Measurements from ENCODE around the gene NHSL1.

NHSL1 gene

GRCh38 chr6:138450445-138450844, 48.8 kb downstream of the NHSL1 start:
- TF ChIP-seq, protein P1, sequence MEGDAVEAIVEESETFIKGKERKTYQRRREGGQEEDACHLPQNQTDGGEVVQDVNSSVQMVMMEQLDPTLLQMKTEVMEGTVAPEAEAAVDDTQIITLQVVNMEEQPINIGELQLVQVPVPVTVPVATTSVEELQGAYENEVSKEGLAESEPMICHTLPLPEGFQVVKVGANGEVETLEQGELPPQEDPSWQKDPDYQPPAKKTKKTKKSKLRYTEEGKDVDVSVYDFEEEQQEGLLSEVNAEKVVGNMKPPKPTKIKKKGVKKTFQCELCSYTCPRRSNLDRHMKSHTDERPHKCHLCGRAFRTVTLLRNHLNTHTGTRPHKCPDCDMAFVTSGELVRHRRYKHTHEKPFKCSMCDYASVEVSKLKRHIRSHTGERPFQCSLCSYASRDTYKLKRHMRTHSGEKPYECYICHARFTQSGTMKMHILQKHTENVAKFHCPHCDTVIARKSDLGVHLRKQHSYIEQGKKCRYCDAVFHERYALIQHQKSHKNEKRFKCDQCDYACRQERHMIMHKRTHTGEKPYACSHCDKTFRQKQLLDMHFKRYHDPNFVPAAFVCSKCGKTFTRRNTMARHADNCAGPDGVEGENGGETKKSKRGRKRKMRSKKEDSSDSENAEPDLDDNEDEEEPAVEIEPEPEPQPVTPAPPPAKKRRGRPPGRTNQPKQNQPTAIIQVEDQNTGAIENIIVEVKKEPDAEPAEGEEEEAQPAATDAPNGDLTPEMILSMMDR (IDR thresholded peaks at IDR 0.05; ENCODE audit: low read depth, low read length): no peak
- no peak overlapping the region for H3K4me3 ChIP-seq (ENCODE audit: low read depth, low read length)

DNA sequence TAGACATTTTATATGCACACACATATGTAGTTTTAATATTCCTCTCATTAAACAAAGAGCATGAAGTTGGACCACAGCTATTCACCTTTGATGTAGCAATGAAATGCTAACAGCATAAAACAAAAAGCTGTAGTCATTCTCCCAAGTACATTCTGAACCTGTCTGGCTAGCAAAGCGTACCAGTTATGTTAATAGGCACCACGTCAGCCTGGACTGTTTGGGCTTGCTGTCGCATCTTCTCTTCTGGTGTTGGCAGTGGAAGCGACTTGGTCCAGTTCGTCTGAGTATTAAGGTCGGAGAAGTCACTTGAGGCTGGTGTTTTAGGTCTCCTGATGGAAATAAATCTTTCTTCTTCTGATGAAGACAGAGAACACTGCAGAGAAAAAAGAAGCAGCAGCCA, 52.5 kb downstream of the NHSL1 start:
- TF ChIP-seq, protein P1 (IDR thresholded peaks at IDR 0.05; ENCODE audit: low read depth, low read length): no peak

GRCh38 chr6:138443979-138444378, 55.3 kb downstream of the NHSL1 start:
- TF ChIP-seq, protein P1 (IDR thresholded peaks at IDR 0.05; ENCODE audit: low read depth, low read length): no peak
- no peak overlapping the region for H3K4me3 ChIP-seq (ENCODE audit: low read depth, low read length)

More for the DNA sequence above, 52.5 kb downstream of the NHSL1 start:
- no peak overlapping the region for H3K4me3 ChIP-seq (ENCODE audit: low read depth, low read length)

DNA sequence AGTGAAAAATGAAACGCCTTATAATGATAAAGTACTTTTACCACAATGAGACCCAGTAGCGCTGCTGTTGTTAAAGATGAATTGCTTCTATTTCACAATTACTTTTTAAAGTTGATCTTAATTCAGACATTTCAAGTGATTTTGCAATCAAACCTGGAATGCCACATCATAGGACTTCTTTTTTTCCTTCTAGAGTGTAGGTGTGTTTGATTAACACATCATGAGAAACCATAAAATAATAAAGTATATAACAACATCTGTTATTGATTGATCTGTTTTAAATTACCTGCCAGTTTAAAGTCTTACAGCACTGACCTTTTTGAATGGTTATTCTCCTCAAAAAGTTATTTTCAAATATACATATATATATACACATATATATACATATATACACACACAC, 56.6 kb downstream of the NHSL1 start:
- H3K4me3 ChIP-seq (ENCODE audit: low read depth, low read length): no peak overlapping the region
- TF ChIP-seq, protein P1 (IDR thresholded peaks at IDR 0.05; ENCODE audit: low read depth, low read length): no peak

DNA sequence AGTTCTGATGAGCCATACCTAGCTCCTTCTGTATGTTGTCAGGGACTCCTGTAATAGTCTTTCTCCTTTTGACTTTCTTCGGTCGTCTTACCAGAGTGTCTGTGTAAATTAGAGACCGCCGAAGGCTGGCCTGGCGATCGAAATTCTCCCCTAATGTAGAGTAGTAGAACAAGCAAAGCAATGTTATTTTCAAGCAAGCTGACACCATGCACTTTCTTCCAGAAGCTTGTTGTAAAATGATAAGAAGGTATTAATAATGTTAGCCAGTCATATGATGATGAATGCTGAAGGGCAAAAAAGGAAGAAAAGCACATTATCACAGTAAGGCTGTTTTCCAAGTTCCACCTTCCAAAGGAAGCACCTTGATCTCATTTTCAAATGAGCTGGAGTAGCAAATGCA, 57.3 kb downstream of the NHSL1 start:
- no peak overlapping the region for H3K4me3 ChIP-seq (ENCODE audit: low read depth, low read length)
- TF ChIP-seq, protein P1 (IDR thresholded peaks at IDR 0.05; ENCODE audit: low read depth, low read length): no peak

DNA sequence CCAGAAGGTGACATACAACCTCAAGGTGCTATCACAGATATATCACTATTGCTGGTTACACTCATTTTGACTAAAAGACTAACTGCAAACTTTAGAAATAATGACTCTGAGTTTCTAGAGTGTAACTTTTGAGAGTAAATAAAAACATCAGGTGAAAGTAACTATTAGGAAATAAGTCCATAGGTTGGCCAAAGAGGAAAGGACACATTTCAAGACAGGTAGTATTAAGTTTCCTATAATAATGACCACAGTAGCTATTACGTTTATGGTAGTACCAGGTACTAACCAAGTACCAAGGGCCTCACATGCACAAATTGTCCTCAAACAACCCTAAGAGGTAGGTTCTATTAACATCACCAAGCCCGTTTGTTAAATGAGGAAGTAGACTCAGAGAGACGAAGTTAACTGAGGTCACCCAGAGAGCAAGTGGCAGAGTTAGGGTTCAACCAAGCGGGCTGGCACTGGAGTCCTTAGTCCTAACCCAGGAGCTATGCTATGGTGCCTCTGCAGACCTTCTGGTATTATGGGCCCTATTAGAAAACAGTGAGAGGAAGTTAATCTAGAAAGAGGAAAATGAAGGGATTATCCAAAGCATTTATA, 58.4 kb downstream of the NHSL1 start:
- TF ChIP-seq, protein P1 (IDR thresholded peaks at IDR 0.05; ENCODE audit: low read depth, low read length): no peak

GRCh38 chr6:138440296-138440695, 59.0 kb downstream of the NHSL1 start:
- TF ChIP-seq, protein P1 (IDR thresholded peaks at IDR 0.05; ENCODE audit: low read depth, low read length): no peak

More for the DNA sequence above, 58.4 kb downstream of the NHSL1 start:
- no peak overlapping the region for H3K4me3 ChIP-seq (ENCODE audit: low read depth, low read length)

More at GRCh38 chr6:138440296-138440695, 59.0 kb downstream of the NHSL1 start:
- H3K4me3 ChIP-seq (ENCODE audit: low read depth, low read length): no peak overlapping the region

Data from WI38 (cell line).